Panc1 (cell line): ENCODE results near the gene ZBTB7C. TPM values are rescaled to one million over a fixed set of nuclear protein-coding genes. Genes with fewer than 3 reads are reported as not detected.

ENCODE experiments used
- ATAC-seq: fragments of 200-7000 bp; cut with Tn5 transposase; 2 replicates; pipeline ENCODE4 v1.9.1; 2020; ENCODE audit warnings: mild to moderate bottlenecking, moderate library complexity
- BruUV-seq: library from RNA; stranded (reverse); fragments of 400-500 nt; replicated peaks from 2 replicates; lab custom pipeline; 2021; lab: Mats Ljungman, UMichigan
- CTCF ChIA-PET: fragments of 300-600 bp; sonication (Branson Sonifier 250); formaldehyde crosslinking; loops from one replicate; lab custom pipeline; 2022; ENCODE audit warnings: antibody characterized with exemption; lab: Charles Lee
- POLR2A ChIA-PET: fragments of 300-600 bp; sonication (Branson Sonifier 250); formaldehyde crosslinking; loops from one replicate; lab custom pipeline; 2022; ENCODE audit warnings: antibody characterized with exemption; lab: Charles Lee
- DNase-seq: peaks from one replicate; pipeline ENCODE4 v3.0.0-alpha.2; 2010; ENCODE audit warnings: low read depth, low spot score
- H3K27ac ChIP-seq: 2 replicates; pipeline ENCODE4 v1.5.1; 2011; ENCODE audit warnings: mild to moderate bottlenecking, low read length, inconsistent platforms
- H3K27me3 ChIP-seq: fragments of 200-500 bp; sonication (Bioruptor generic); 2 replicates; pipeline ENCODE4 v1.6.0; 2014; ENCODE audit warnings: low read length, inconsistent platforms; ENCODE audit not compliant: control insufficient read depth, insufficient read depth
- H3K36me3 ChIP-seq: fragments of 200-500 bp; sonication (Bioruptor generic); 2 replicates; pipeline ENCODE4 v1.5.1; 2014; ENCODE audit warnings: inconsistent platforms, mild to moderate bottlenecking, low read length, moderate library complexity; ENCODE audit not compliant: control insufficient read depth, insufficient read depth
- H3K4me1 ChIP-seq: 2 replicates; pipeline ENCODE4 v1.5.1; 2011; ENCODE audit warnings: inconsistent platforms, mild to moderate bottlenecking, low read length, moderate library complexity; ENCODE audit not compliant: control insufficient read depth, insufficient read depth
- H3K4me3 ChIP-seq, 2 experiments: 2 replicates each; pipeline ENCODE4 v1.5.1; 2011 to 2012; ENCODE audit warnings: low read depth in 2 of 2, low read length in 2 of 2, mild to moderate bottlenecking in 2 of 2, inconsistent platforms in 1 of 2, moderate library complexity in 1 of 2
- H3K9me3 ChIP-seq: fragments of 200-500 bp; sonication (Bioruptor generic); 2 replicates; pipeline ENCODE4 v1.5.1; 2014; ENCODE audit warnings: low read depth, mild to moderate bottlenecking, inconsistent platforms, low read length, moderate library complexity; ENCODE audit not compliant: control insufficient read depth, insufficient read depth
- CTCF ChIP-seq: fragments of 450-650 bp; IDR thresholded peaks from 2 replicates; pipeline ENCODE4 v1.5.1; 2017; ENCODE audit warnings: mild to moderate bottlenecking
- POLR2AphosphoS5 ChIP-seq: IDR thresholded peaks from 2 replicates; pipeline ENCODE4 v1.6.1; 2012; ENCODE audit warnings: mild to moderate bottlenecking, low read depth, low read length, moderate library complexity
- REST ChIP-seq, 2 experiments: IDR thresholded peaks; 2 replicates each; pipeline ENCODE4 v1.6.1; 2011 to 2012; ENCODE audit warnings: low read depth in 2 of 2, control low read depth in 1 of 2, low read length in 1 of 2, mild to moderate bottlenecking in 1 of 2, moderate library complexity in 1 of 2; ENCODE audit not compliant: insufficient read depth in 1 of 2
- SIN3A ChIP-seq: IDR thresholded peaks from 2 replicates; pipeline ENCODE4 v1.6.1; 2012; ENCODE audit warnings: low read depth, mild to moderate bottlenecking, low read length, moderate library complexity, borderline replicate concordance; ENCODE audit not compliant: insufficient read depth
- TCF7L2 ChIP-seq: IDR thresholded peaks from 2 replicates; pipeline ENCODE4 v1.6.1; 2011; ENCODE audit warnings: mild to moderate bottlenecking, low read depth, low read length, inconsistent platforms
- in situ Hi-C: cut with HindIII; loops from 2 replicates; pipeline ENCODE4 v1.10.0; 2016; ENCODE audit warnings: low sequenced_read_pairs, low pct_unique_long_range_greater_than_20kb
- intact Hi-C: fragments of 100-400 bp; cut with micrococcal nuclease; formaldehyde crosslinking; loops from one replicate; pipeline ENCODE4 v1.10.0; 2022; ENCODE audit not compliant: unreplicated experiment
- total RNA-seq: library from RNA; stranded (reverse); gene quantifications from one replicate; pipeline ENCODE4 v1.2.1, GENCODE V29; 2021; ENCODE audit not compliant: unreplicated experiment

The ZBTB7C gene
- total RNA-seq, 1 experiment from 2014 or later, result 0.03 TPM

- TF ChIP-seq TCF7L2, result no peak
- TF ChIP-seq CTCF, result no peak
- TF ChIP-seq POLR2AphosphoS5, result no peak
- no peak for TF ChIP-seq SIN3A
- TF ChIP-seq REST (IDR thresholded peaks at IDR 0.05; ENCODE audit: insufficient read depth in 1 of 2, low read depth in 2 of 2, low read length in 1 of 2), result no peak
- intact Hi-C loops, result no loop called here
- H3K4me3 ChIP-seq, result peak overlapping the region; percentile 47 to 65
- ATAC-seq, result peak; percentile 96
- no peaks in the 10 kb centered on the region for H3K9me3 ChIP-seq
- peaks cover 19% of the 10 kb centered on the region for H3K27me3 ChIP-seq
- DNase-seq, result no peak
- no TSS peak for BruUV-seq
- H3K36me3 ChIP-seq, result no peaks in the 10 kb centered on the region
- ChIA-PET POLR2A (no interaction called here), CTCF (no interaction called here)
- in situ Hi-C loops, result no loop called here
- no peak overlapping the region for H3K27ac ChIP-seq
- H3K4me1 ChIP-seq, result no peaks in the 10 kb centered on the region
Measured at GRCh38 chr18:48410095-48410920, 1.1 kb upstream of the ZBTB7C start.

- H3K27ac ChIP-seq, result no peak overlapping the region
- H3K4me3 ChIP-seq, result peak overlapping the region; percentile 47 to 65
- H3K9me3 ChIP-seq, result no peaks in the 10 kb centered on the region
- H3K4me1 ChIP-seq, result no peaks in the 10 kb centered on the region
- in situ Hi-C loops, result no loop called here
- H3K36me3 ChIP-seq, result no peaks in the 10 kb centered on the region
- DNase-seq, result no peak
- TF ChIP-seq POLR2AphosphoS5, result no peak
- no peak for TF ChIP-seq SIN3A
- TF ChIP-seq CTCF, result no peak
- no peak for TF ChIP-seq REST (IDR thresholded peaks at IDR 0.05; ENCODE audit: insufficient read depth in 1 of 2, low read depth in 2 of 2, low read length in 1 of 2)
- no peak for TF ChIP-seq TCF7L2
- no TSS peak for BruUV-seq
- POLR2A ChIA-PET, result no interaction called here
- intact Hi-C loops, result no loop called here
- CTCF ChIA-PET, result no interaction called here
- ATAC-seq, result peak; percentile 14; the same call in 1 of the 2 replicates
- H3K27me3 ChIP-seq, result peaks cover 19% of the 10 kb centered on the region
Measured at GRCh38 chr18:48409591-48410094, 460 bp upstream of the ZBTB7C start.
